ENCODE results near the gene PARP15.

- TF ChIP-seq CTCF (IDR thresholded peaks at IDR 0.05; ENCODE audit: borderline replicate concordance, extremely low read depth, low read length, poor library complexity, severe bottlenecking) = no peak
- TF ChIP-seq EZH2 (IDR thresholded peaks at IDR 0.05; ENCODE audit: borderline replicate concordance, low read depth, low read length, severe bottlenecking) = no peak
Observed at GRCh38 chr3:122619040-122619439, 41.6 kb downstream of the PARP15 start.

Data from DND-41 (cell line).